ENCODE measurements around the gene GRK2.
A peak's percentile ranks its signal among the peaks of the same experiment; 100 is the strongest.

The GRK2 gene

GRCh38 chr11:67283481-67283963 lies 17.2 kb downstream of the GRK2 start:
- no peak for DNase-seq

- no peak for DNase-seq
Measured at GRCh38 chr11:67284811-67285540, 18.7 kb downstream of the GRK2 start.

GRCh38 chr11:67285541-67286498 lies 19.5 kb downstream of the GRK2 start:
- no peak for DNase-seq

- DNase-seq, result no peak
Measured at GRCh38 chr11:67286621-67287333, 20.5 kb downstream of the GRK2 start.

- DNase-seq, result no peak
Measured at GRCh38 chr11:67287355-67288197, 21.3 kb downstream of the GRK2 start.

GRCh38 chr11:67288198-67288451 lies 21.9 kb downstream of the GRK2 start:
- no peak for DNase-seq

- DNase-seq, result peak; percentile 91
Measured at GRCh38 chr11:67288452-67289225, 22.4 kb downstream of the GRK2 start.

- no peak for DNase-seq
Measured at GRCh38 chr11:67289226-67289650, 23.0 kb downstream of the GRK2 start, which contains the start of gene ANKRD13D. Gene ANKRD13D (plus strand): TSS chr11:67289303. CDS start chr11:67289461, 158 bp downstream.

GRCh38 chr11:67289651-67290479 lies 23.6 kb downstream of the GRK2 start:
- peak; percentile 72 for DNase-seq

- DNase-seq, result no peak
Measured at GRCh38 chr11:67290801-67291200, 24.5 kb downstream of the GRK2 start.

- DNase-seq, result no peak
Measured at GRCh38 chr11:67291481-67292381, 25.5 kb downstream of the GRK2 start.

- no peak for DNase-seq
Measured at GRCh38 chr11:67292671-67293070, 26.4 kb downstream of the GRK2 start.

GRCh38 chr11:67293090-67293489 lies 26.8 kb downstream of the GRK2 start:
- no peak for DNase-seq

- no peak for DNase-seq
Measured at GRCh38 chr11:67295846-67296245, 29.6 kb downstream of the GRK2 start.

- no peak for DNase-seq
Measured at GRCh38 chr11:67298786-67299185, 32.5 kb downstream of the GRK2 start.

GRCh38 chr11:67299471-67300191 lies 33.4 kb downstream of the GRK2 start:
- DNase-seq, result peak; percentile 44

- DNase-seq, result peak; percentile 48
Measured at GRCh38 chr11:67300256-67300755, 34.0 kb downstream of the GRK2 start.

GRCh38 chr11:67300756-67301312 lies 34.6 kb downstream of the GRK2 start:
- DNase-seq, result peak; percentile 40
